Mononuclear cell (primary cell): ENCODE results near the gene ZNF526. TPM values are rescaled to one million over a fixed set of nuclear protein-coding genes. Genes with fewer than 3 reads are reported as not detected.
A peak's percentile ranks its signal among the peaks of the same experiment; 100 is the strongest.

ENCODE experiments used
- H3K27me3 ChIP-seq: 2 replicates; pipeline ENCODE4 v1.6.0; 2011; ENCODE audit warnings: low read length, control low read depth; ENCODE audit not compliant: insufficient read depth
- H3K4me1 ChIP-seq: 2 replicates; pipeline ENCODE4 v1.5.1; 2011; ENCODE audit warnings: mild to moderate bottlenecking, low read length, control low read depth; ENCODE audit not compliant: insufficient read depth
- H3K4me3 ChIP-seq: 2 replicates; pipeline ENCODE4 v1.5.1; 2011; ENCODE audit warnings: mild to moderate bottlenecking, low read length, moderate library complexity
- H3K9me3 ChIP-seq: 2 replicates; pipeline ENCODE4 v1.5.1; 2011; ENCODE audit warnings: low read depth, mild to moderate bottlenecking, control low read depth, low read length
- total RNA-seq: library from RNA; depleted of rRNA; stranded (reverse); fragments of >200 nt; gene quantifications from one replicate; pipeline ENCODE4 v1.2.3, GENCODE V29; 2012

Gene ZNF526
- total RNA-seq, 1 donor: 5.2 TPM

DNA sequence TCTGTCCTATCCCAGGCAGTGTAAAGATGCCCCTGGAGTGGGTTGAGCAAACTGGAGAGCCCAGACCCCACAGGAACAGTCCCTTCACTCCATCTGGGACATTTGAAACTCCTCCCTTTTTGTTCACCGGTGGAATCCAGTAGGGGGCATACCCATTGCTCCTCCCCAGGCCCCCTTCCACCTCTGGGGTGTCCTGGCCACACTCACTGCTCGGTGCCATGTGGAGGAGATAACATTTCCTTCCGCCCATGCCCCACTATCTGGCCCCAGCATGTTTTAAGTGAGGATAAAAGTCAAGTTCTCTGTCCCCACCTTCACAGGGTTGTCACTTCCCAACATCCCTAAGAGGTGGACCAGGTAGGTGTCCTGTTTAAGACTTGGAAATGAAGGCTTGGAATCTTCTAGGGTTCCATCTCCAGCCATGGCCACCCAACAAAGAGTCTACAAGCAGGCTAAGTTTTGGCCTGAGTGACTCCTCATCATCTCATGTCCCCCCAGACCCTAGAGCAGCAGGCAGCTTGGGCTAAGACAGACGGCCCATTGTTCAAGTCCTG is 9.3 kb downstream of the ZNF526 start:
- Histone ChIP-seq H3K4me3 (no peak overlapping the region), H3K9me3 (no peaks in the 10 kb centered on the region)

GRCh38 chr19:42229855-42230351 is 9.8 kb downstream of the ZNF526 start:
- no peaks in the 10 kb centered on the region for H3K4me1 ChIP-seq
- no peaks in the 10 kb centered on the region for H3K27me3 ChIP-seq
- no peak overlapping the region for H3K4me3 ChIP-seq
- no peaks in the 10 kb centered on the region for H3K9me3 ChIP-seq

More for the DNA sequence above, 9.3 kb downstream of the ZNF526 start:
- Histone ChIP-seq H3K27me3 (no peaks in the 10 kb centered on the region), H3K4me1 (no peaks in the 10 kb centered on the region)

- Histone ChIP-seq H3K27me3 (no peaks in the 10 kb centered on the region), H3K9me3 (no peaks in the 10 kb centered on the region), H3K4me3 (no peak overlapping the region), H3K4me1 (no peaks in the 10 kb centered on the region)
Measured at GRCh38 chr19:42230571-42230970, 10.5 kb downstream of the ZNF526 start.

GRCh38 chr19:42232435-42232834 is 12.3 kb downstream of the ZNF526 start:
- H3K27me3 ChIP-seq: no peaks in the 10 kb centered on the region
- H3K4me1 ChIP-seq: no peaks in the 10 kb centered on the region
- no peaks in the 10 kb centered on the region for H3K9me3 ChIP-seq
- no peak overlapping the region for H3K4me3 ChIP-seq

- H3K9me3 ChIP-seq: no peaks in the 10 kb centered on the region
- no peak overlapping the region for H3K4me3 ChIP-seq
- no peaks in the 10 kb centered on the region for H3K4me1 ChIP-seq
- H3K27me3 ChIP-seq: no peaks in the 10 kb centered on the region
Measured at GRCh38 chr19:42233106-42233505, 13.0 kb downstream of the ZNF526 start.

DNA sequence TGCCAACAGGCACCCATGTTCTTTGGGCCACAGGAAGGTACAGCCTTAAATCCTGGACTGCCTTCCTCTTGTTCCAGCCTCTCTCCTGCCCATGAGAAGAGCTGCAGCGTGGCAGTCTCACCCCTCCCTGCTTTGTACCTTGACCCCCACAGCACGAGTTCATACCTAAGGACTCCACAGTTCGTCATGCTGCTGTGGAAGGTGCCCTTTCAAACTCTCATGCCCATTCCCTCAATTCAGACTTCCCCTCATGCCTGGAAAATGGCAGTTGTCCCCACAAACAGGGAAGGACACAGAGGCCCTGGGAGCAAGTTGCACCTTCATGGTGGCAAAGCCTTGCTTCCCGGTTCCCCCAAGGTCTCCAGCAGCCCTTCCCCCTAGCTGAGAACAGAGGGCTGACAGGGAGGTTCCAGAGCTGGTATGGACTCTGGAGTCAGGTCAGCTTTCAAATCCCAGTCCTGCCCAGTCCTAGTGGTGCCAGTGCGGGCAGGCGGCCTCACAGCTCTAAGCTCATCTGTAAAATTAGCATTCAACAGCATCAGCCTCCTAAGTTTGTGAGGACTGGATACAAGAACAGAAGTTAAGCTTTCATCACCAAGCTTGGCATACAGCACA is 13.7 kb downstream of the ZNF526 start:
- H3K27me3 ChIP-seq: no peaks in the 10 kb centered on the region
- no peaks in the 10 kb centered on the region for H3K4me1 ChIP-seq
- no peak overlapping the region for H3K4me3 ChIP-seq
- H3K9me3 ChIP-seq: no peaks in the 10 kb centered on the region

DNA sequence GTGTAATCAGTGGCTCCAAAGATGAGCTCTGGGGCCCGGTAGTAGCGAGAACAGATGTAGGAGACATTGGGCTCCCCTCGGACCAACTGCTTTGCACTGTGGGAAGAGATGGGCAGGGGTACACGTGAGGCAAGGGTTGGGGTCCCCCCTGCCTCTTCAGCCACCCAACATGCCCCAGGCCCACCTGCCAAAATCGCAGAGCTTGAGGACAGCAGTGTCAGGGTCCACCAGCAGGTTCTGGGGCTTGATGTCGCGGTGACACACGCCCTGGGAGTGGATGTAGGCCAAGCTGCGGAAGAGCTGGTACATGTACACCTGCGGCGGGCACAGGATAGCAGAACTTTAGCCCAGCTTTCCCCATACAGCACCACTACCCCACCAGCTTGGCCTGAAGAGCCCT is 14.3 kb downstream of the ZNF526 start:
- Histone ChIP-seq H3K4me3 (no peak overlapping the region), H3K9me3 (no peaks in the 10 kb centered on the region), H3K27me3 (no peaks in the 10 kb centered on the region), H3K4me1 (no peaks in the 10 kb centered on the region)

- Histone ChIP-seq H3K4me3 (no peak overlapping the region), H3K4me1 (peaks cover 5% of the 10 kb centered on the region), H3K27me3 (no peaks in the 10 kb centered on the region), H3K9me3 (no peaks in the 10 kb centered on the region)
Measured at GRCh38 chr19:42235181-42235580, 15.1 kb downstream of the ZNF526 start.

DNA sequence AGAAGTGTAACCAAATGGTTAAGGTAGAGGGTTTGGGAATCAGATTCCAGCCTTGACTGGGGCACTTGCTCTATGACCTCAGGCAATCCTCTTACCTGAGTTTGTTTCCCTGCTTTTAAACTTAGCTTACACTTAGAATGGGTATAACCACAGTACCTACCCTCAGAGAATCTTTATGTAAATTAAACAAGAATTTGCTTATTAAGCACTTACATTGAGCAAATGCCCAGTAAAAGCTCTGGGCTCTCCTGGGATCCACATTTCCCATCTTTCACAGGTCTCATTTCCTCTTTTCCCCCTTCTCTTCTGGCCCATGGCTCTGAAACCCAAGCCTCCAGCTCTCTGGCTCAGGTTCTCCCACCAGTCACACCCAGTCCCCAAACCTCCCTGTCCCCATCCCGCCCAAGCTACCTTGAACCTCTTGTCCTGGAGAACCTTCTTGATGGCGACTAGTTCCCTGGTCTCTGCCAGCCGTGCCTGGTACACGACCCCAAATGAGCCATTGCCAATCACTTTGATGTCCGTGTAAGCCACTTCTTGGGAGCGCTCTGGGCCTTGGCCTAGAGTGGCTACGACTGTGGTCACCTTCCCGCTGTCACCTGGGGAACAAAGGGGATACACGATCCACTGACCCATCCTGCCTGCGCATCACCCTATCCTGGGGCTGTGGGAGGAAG is 19.6 kb downstream of the ZNF526 start:
- Histone ChIP-seq H3K9me3 (no peaks in the 10 kb centered on the region), H3K27me3 (no peaks in the 10 kb centered on the region), H3K4me3 (no peak overlapping the region), H3K4me1 (peaks cover 36% of the 10 kb centered on the region)

GRCh38 chr19:42241279-42241678 is 21.2 kb downstream of the ZNF526 start:
- H3K9me3 ChIP-seq: no peaks in the 10 kb centered on the region
- H3K4me1 ChIP-seq: peaks cover 42% of the 10 kb centered on the region
- no peaks in the 10 kb centered on the region for H3K27me3 ChIP-seq
- H3K4me3 ChIP-seq: peak overlapping the region; percentile 56

DNA sequence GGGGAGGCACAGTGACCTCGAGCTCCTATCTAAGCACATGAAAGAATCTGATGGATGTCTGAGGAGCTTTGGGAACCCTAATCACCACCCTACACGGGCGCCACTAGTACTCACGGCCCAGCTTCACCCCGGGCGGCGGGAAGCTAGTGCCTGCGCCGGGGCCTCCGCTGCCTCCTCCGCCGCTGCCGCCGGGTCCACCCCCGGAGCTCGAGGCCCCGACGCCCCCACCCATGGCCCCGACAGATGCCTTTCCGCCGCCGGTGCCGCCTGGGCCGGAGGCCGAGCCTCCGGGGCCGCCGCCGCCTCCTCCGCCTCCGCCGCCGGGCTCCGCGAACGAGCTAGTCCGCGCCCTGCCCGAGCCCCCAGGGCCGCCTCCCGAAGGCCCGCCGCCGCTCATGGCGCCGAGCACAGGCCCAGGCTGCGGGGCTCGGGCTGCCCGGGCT is 22.0 kb downstream of the ZNF526 start:
- Histone ChIP-seq H3K4me3 (peak overlapping the region; percentile 56), H3K4me1 (peaks cover 42% of the 10 kb centered on the region), H3K9me3 (no peaks in the 10 kb centered on the region), H3K27me3 (no peaks in the 10 kb centered on the region)

GRCh38 chr19:42242512-42243409 is 22.6 kb downstream of the ZNF526 start, which contains the start of gene GSK3A:
Gene GSK3A (minus strand): TSS chr19:42242602. CDS start chr19:42242465, 137 bp downstream.
- no peaks in the 10 kb centered on the region for H3K27me3 ChIP-seq
- H3K4me3 ChIP-seq: peak within 1 kb of the TSS; percentile 56
- H3K9me3 ChIP-seq: no peaks in the 10 kb centered on the region
- peaks cover 42% of the 10 kb centered on the region for H3K4me1 ChIP-seq

GRCh38 chr19:42244347-42245220 is 24.5 kb downstream of the ZNF526 start:
- Histone ChIP-seq H3K4me3 (peak overlapping the region; percentile 56), H3K27me3 (no peaks in the 10 kb centered on the region), H3K4me1 (peaks cover 42% of the 10 kb centered on the region), H3K9me3 (no peaks in the 10 kb centered on the region)

DNA sequence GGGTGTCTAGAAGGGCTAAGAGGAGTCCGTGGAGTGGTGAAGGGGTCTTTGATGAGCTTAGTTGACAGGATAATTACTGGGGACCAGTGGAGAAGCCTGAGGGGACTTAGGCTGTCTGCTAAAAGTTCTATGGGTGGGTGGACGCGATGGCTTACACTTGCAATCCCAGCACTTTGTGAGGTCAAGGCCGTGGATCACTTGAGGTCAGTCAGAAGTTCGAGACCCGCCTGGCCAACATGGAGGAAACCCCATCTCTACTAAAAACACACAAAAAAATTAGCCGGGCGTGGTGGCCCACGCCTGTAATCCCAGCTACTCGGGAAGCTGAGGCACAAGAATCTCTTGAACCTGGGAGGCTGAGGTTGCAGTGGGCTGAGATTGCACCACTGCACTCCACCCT is 25.1 kb downstream of the ZNF526 start:
- Histone ChIP-seq H3K4me1 (peaks cover 37% of the 10 kb centered on the region), H3K4me3 (no peak overlapping the region), H3K27me3 (no peaks in the 10 kb centered on the region)

More for the DNA sequence above, 25.1 kb downstream of the ZNF526 start:
- no peaks in the 10 kb centered on the region for H3K9me3 ChIP-seq
